ENCODE results near the gene ZNF70.

Gene ZNF70

GRCh38 chr22:23695141-23695540, 55.8 kb downstream of the ZNF70 start:
- no peak for DNase-seq
- no peak for TF ChIP-seq POLR2A (IDR thresholded peaks at IDR 0.05; ENCODE audit: low read length)
- TF ChIP-seq GATA1 (IDR thresholded peaks at IDR 0.05; ENCODE audit: low read depth, low read length): no peak

- DNase-seq: no peak
- no peak for TF ChIP-seq GATA1 (IDR thresholded peaks at IDR 0.05; ENCODE audit: low read depth, low read length)
- no peak for TF ChIP-seq POLR2A (IDR thresholded peaks at IDR 0.05; ENCODE audit: low read length)
These were observed 56.8 kb downstream of the ZNF70 start for GRCh38 chr22:23693979-23694680.

- TF ChIP-seq GATA1 (IDR thresholded peaks at IDR 0.05; ENCODE audit: low read depth, low read length) (no peak), POLR2A (IDR thresholded peaks at IDR 0.05; ENCODE audit: low read length) (no peak)
- DNase-seq: no peak
These were observed 58.2 kb downstream of the ZNF70 start for GRCh38 chr22:23692598-23693291.

- TF ChIP-seq POLR2A (IDR thresholded peaks at IDR 0.05; ENCODE audit: low read length) (no peak), GATA1 (IDR thresholded peaks at IDR 0.05; ENCODE audit: low read depth, low read length) (no peak)
- DNase-seq: no peak
These were observed 59.0 kb downstream of the ZNF70 start for GRCh38 chr22:23691748-23692423.

- TF ChIP-seq GATA1 (IDR thresholded peaks at IDR 0.05; ENCODE audit: low read depth, low read length) (no peak), POLR2A (IDR thresholded peaks at IDR 0.05; ENCODE audit: low read length) (no peak)
- no peak for DNase-seq
These were observed 60.2 kb downstream of the ZNF70 start, which contains the start of gene RGL4 for GRCh38 chr22:23690713-23691112. TSS of gene RGL4 (plus strand) at chr22:23691013. CDS start at chr22:23692031, 1,018 bp downstream.

GRCh38 chr22:23689414-23689813, 61.5 kb downstream of the ZNF70 start:
- TF ChIP-seq POLR2A (IDR thresholded peaks at IDR 0.05; ENCODE audit: low read length): no peak
- no peak for TF ChIP-seq GATA1 (IDR thresholded peaks at IDR 0.05; ENCODE audit: low read depth, low read length)
- no peak for DNase-seq

All from erythroblast (primary cell).